Body of pancreas (tissue), 4 donors: ENCODE results near the gene TNNT2.

Experiments used
- CTCF ChIP-seq, 7 experiments: fragments of 450-650 bp in 4 of 7; fragments of 200-600 bp in 3 of 7; sonication (generic) in 3 of 7; IDR thresholded peaks; one replicate each; pipeline ENCODE4 v1.5.1; 2016 to 2019; ENCODE audit warnings: antibody characterized with exemption in 7 of 7
- POLR2A ChIP-seq, 3 donors: fragments of 450-650 bp; IDR thresholded peaks; one replicate each; pipeline ENCODE4 v1.6.1; 2016; ENCODE audit warnings: antibody characterized with exemption in 3 of 3, mild to moderate bottlenecking in 2 of 3

GRCh38 chr1:201361652-201362504, 15.6 kb downstream of the TNNT2 start:
- TF ChIP-seq CTCF (IDR thresholded peaks at IDR 0.05) (peak; percentile 56 to 80 (median 70)), POLR2A (IDR thresholded peaks at IDR 0.05) (no peak)
